Measurements from ENCODE around the gene KMT2A.
A peak's percentile ranks its signal among the peaks of the same experiment; 100 is the strongest.

- TF ChIP-seq CTCF (IDR thresholded peaks at IDR 0.05) (no peak), JUNB (IDR thresholded peaks at IDR 0.05) (no peak), RARB (CRISPR knock-in tag; IDR thresholded peaks at IDR 0.05) (no peak), E2F6 (IDR thresholded peaks at IDR 0.05; ENCODE audit: borderline replicate concordance, low read depth) (no peak; the same call in 1 of the 2 replicates), MAX (IDR thresholded peaks at IDR 0.05) (peak; percentile 32; the same call in 1 of the 2 replicates)
These were observed 901 bp upstream of the KMT2A start for GRCh38 chr11:118435290-118435892.
